ENCODE results near the gene SNAPC4.

GRCh38 chr9:136403915-136404800 lies 4.2 kb upstream of the SNAPC4 start:
- TF ChIP-seq CTCF (IDR thresholded peaks at IDR 0.05) (no peak), POLR2A (IDR thresholded peaks at IDR 0.05) (no peak)

Data from heart left ventricle (tissue), 13 donors.